HG03342 (cell line): Measurements from ENCODE around the gene EYS.

Experiments
- ATAC-seq: cut with Tn5 transposase; IDR thresholded peaks from one replicate; pipeline ENCODE4 v1.9.1; 2021; ENCODE audit warnings: mild to moderate bottlenecking, moderate library complexity; ENCODE audit not compliant: unreplicated experiment

EYS gene

GRCh38 chr6:65707126-65707826 is at the start of gene EYS:
Gene EYS (minus strand): TSS chr6:65707226. CDS start chr6:65495410, 211,816 bp downstream.
- ATAC-seq = no peak

DNA sequence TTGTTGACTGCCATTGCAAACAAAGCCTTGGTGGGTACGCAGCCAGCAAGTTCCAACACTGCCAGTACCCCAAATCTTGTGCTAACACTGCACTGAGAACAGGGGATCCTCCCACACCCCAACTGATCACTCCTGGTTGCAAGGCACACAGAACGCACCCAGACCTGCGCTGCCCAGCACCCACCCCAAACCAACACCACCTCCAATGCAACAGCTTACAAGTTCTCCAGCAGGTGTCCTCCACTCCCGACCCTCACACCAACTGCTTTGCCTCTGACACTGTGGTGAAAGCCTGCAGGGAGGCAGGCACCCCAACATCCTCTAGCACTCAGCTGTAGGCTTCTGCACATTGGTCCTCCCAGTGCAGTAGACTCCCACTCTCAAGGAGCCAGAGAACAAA is 39.3 kb upstream of the EYS start:
- no peak for ATAC-seq

- no peak for ATAC-seq
These were observed 38.6 kb upstream of the EYS start for GRCh38 chr6:65745614-65746013.

- no peak for ATAC-seq
These were observed 22.0 kb upstream of the EYS start for GRCh38 chr6:65728879-65729479.

- no peak for ATAC-seq
These were observed 12.1 kb upstream of the EYS start for GRCh38 chr6:65719101-65719500.

DNA sequence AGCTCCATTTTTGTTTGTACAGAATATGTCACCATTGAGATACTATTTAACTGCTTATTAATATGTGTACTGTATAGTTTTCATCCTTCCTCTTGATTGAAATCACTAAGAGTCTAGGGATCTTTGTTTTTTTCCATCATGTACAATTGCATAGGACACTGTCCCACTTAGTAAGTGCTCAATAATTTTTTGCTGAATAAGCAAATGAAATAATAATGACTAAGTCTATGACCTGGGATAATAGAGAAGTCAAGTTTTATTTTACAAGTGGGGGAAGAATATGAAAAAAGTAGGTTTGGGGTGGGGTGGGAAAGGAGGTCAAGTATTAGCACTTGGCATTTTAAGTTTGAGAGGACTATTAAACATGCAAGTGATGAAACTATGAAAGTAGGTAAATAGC is 4.5 kb upstream of the EYS start:
- no peak for ATAC-seq

DNA sequence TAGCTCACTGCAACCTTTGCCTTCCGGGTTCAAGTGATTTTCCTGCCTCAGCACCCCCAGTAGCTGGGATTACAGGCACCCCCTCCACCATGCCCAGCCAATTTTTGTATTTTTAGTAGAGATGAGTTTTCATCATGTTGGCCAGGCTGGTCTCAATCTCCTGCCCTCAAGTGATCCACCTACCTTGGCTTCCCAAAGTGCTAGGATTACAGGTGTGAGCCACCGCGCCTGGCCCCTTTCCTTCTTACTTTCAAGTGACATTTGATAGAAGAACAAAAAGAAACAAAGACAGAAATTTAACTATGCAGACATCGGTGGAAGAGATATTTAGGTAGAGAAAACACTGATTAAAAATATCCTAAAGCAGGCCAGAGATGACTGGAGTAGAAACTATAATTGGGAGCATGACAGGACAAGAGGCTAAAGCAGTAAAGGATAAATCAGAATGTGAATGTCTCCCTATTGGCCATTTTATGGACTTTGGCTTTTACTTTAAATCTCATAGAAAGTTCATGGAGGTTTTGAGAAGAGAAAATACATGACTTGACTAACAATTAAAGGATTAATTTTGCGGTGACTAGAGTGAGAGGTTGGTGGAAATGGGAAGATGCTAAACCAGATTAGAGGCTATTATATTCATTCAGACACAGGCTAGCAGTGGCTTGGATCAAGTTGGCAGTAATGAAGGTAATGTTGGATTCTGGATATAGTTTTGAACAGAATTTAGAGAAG is 2.2 kb upstream of the EYS start:
- ATAC-seq = no peak

DNA sequence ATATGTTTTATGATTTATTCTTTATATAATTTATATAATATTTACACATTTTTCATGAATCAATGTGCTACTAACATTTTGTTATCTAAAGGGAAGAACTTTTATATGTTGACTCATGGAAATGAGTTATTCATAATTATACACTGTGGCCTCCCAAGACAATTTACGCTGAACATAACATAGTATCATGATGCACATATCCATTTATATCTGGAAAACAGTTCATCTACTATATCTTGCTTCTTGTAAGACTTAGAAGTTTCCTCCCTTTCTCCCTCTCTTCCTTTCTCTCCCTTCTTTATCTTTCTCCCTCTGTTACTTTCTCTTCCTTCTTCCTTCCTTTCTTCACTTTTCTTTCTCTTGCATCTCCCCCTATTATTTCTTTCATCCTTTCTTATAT is 1.1 kb upstream of the EYS start:
- no peak for ATAC-seq

GRCh38 chr6:65706436-65706835 is 590 bp downstream of the EYS start:
- no peak for ATAC-seq

- ATAC-seq = no peak
These were observed 5.7 kb downstream of the EYS start for GRCh38 chr6:65701325-65701724.

- no peak for ATAC-seq
These were observed 6.5 kb downstream of the EYS start for GRCh38 chr6:65700561-65700960.

- ATAC-seq = no peak
These were observed 14.9 kb downstream of the EYS start for GRCh38 chr6:65692109-65692508.

DNA sequence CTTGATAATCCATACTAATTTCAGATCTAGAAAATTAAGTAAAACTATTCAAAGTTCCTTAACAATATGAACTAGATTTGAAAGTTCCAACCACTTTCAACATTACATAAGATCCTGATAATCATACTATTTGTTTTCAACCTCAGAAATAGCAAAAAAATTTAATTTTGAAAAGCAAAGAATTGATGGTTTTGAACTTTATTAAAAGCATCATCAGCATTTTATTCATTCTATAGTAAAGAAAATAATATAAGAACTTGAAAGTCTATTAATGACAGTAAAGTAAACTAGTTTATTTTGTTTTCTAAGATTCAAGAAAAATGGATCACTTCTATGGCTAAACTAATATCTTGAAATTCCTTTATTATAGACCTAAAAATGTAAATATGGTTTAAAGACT is 26.8 kb downstream of the EYS start:
- no peak for ATAC-seq

DNA sequence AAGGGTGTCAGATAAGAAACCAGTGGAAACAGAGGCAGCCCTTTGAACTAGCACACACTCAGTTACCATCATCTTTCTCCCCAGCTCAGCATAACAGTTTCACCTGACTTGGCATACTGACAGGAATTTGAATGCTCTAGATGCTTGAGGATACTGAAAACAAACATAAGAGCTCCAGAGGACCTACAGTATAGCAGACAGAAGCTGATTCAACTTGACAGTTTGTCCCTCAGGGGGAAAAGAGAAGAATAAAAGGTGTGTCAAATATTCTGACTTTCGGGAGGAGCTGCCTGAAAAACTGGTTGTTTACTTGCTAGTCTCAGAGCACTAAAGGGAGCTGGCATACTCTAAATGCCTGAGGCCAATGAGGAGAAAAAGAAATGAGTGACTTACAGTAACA is 35.1 kb downstream of the EYS start:
- no peak for ATAC-seq

GRCh38 chr6:65667916-65668656 is 38.9 kb downstream of the EYS start:
- no peak for ATAC-seq

- no peak for ATAC-seq
These were observed 56.9 kb downstream of the EYS start for GRCh38 chr6:65650086-65650485.

DNA sequence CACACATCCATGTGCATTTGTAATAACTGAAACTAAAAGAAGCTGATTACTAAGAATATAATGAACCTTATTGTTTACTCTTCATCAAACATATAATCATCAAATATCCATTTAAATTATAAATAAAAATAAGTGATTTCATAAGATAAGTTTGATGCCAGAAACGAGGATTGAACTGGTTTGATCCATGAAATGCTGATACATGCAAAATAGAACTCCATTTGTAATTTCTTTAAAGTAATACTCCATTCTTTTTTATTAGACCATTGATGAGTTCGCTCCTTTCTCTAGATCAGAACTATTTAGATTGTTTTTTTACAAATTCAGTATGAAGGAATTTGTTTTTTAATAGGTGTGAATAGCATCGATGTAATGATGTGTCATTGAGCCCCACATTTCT is 57.6 kb downstream of the EYS start:
- ATAC-seq = no peak

DNA sequence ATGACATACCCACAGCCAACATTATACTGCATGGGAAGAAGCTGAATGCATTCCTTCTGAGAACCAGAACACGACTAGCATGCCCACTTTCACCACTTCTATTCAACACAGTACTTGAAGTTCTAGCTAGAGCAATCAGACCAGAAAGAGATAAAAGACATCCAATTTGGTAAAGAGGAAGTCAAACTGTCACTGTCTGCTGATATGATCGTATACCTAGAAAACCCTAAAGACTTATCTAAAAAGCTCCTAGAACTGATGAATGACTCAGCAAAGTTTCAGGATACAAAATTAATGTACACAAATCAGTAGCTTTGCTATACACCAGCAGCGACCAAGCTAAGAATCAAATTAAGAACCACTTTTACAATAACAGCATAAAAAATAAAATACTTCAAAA is 60.5 kb downstream of the EYS start:
- no peak for ATAC-seq

DNA sequence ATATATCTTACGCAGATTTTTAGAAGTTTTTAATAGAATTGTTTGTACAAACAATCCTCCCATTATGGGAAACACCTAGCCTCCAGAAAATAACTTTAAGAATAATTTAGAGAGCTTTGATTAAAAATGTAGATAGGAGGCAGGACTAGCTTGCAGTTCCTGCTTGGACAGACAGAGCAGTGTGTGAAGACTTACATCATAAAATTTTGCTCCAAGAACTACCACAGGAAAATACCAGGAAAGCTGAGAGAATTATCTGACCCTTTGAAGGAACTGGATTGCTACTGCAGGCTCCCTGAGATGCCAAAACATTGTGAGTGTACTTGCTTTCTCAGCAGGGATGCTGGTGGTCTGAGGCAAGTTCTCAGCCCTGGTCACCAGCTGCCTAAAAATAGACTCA is 64.2 kb downstream of the EYS start:
- no peak for ATAC-seq

GRCh38 chr6:65638047-65638831 is 68.8 kb downstream of the EYS start:
- no peak for ATAC-seq
